AML-193 (cell line): Measurements from ENCODE around the gene TMOD3.
A peak's percentile ranks its signal among the peaks of the same experiment; 100 is the strongest.
"Not testable (repeated sequence)": the region's sequence is repeated elsewhere in the genome, so short reads cannot be mapped to it uniquely, and the experiment has no call there.

Experiments
- DNase-seq, 2 experiments: peaks; one replicate each; lab custom pipeline; 2025; lab: John Stamatoyannopoulos, UW

The TMOD3 gene

GRCh38 chr15:51864408-51865056 lies 35.1 kb downstream of the TMOD3 start:
- DNase-seq: no peak

DNA sequence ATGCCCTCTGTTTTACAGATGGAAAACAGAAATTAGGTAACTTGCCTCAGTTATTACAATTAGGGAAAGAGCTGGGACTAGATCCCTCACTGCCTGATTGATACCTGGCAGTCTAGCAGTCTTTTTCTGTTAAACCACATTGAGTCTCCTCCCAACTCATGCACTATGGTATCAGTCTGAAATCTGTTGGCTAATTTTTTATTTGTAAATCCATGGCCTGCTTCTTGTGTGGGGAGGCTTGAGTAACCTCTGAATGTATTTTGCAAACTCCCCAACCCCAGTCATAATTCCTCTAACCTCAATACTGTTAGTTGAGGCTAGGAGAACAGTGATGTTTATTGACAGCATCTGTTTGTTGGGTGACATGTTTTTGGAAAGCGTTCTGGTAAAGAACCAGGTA lies 35.9 kb downstream of the TMOD3 start:
- DNase-seq: no peak

DNA sequence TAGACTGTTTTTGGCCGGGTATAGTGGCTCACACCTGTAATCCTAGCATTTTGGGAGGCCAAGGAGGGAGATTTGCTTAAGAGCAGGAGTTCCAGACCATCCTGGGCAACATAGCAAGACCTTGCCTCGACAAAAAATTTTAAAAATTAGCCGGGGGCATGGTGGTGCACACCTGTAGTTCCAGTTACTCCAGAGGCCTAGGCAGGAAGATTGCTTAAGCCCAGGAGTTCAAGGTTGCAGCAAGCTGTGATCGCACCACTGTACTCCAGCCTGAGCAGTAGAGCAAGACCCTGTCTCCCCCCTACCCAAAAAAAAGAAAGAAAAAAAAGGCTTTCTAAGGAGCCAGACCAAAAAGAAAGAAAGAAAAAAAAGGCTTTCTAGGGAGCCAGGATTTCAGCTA lies 36.7 kb downstream of the TMOD3 start:
- DNase-seq: no peak

- no peak for DNase-seq
These were observed 37.3 kb downstream of the TMOD3 start for GRCh38 chr15:51866751-51867150.

- DNase-seq: no peak
These were observed 39.6 kb downstream of the TMOD3 start for GRCh38 chr15:51869060-51869421.

DNA sequence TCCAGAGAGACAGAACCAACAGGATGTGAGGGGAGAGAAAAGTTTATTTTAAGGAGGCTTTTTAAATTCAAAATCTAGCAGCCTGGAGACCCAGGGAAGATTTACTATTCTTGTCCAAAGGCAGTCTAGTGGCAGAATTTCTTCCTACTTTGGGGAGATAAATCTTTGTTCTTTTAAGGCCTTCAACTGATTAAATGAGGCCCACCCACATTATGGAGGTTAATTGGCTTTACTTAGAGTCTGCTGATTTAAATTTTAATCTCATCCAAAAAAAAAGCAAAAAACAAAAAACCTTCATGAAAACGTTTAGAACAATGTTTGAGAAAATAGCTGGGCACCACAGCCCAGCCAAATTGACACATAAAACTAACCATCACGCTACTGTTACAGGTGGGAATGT lies 41.3 kb downstream of the TMOD3 start:
- no peak for DNase-seq

- DNase-seq: no peak
These were observed 45.5 kb downstream of the TMOD3 start for GRCh38 chr15:51874751-51875644.

- DNase-seq: no peak
These were observed 46.7 kb downstream of the TMOD3 start for GRCh38 chr15:51876169-51876568.

DNA sequence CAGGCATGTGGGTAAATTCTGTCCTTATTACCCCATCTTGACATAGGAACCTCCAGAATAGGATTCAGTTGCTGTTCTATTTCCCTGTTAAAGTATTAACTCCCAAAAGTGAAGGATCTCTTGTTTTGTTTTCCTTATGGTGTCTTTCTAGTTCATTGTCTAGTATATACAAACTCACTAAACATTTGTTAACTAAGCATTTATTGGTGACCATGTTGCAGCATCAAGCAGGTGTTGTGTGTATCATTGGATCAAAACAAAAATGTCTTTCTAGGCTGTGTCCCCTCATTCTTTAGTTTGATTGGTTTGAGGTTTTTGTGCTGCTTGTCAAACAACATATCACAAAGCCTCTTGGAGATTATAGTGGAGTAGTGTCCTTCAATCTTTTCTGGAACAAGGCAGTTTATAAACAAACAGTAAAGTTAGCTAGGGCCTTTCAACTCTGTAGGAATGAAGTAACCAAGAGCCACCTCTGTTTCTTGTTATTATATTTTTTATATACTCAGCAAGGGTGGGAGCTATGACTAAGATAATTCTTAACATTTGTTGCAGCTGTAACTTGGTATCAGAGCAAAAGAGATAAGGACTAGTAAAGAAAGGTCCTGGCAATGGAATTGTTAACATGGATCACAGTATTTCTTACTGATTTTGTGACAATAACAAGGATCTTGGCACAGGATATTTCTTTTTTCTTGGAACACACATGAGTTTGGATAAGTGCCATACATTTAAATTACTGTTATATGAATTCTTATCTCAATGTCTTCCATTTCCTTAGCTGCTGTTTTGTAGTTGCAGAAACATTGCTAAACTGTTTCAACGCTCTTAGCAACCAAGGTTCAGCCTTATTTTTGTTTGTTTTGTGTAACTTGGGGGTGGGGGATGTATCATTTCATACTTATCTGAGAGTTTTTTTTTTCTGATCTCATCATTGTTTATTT lies 49.3 kb downstream of the TMOD3 start:
- no peak for DNase-seq

DNA sequence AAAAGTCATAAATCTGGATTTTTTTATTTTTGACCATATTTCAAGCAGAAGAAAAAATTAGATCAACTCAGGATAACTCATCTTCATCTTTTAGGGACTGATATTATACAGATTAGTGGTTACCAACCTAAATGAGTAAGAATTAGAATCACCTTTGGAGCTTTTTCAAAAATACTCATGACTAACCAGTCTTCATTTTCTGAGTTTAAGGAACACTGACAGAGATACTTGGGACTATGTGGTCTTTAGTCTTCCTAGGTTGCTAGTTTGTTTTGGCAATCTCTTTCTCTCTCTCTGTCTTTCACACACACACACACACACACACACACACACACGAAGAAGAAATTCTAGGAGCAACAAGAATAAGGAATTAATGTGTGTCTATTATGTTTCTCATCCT lies 50.1 kb downstream of the TMOD3 start:
- DNase-seq: no peak

- DNase-seq: no peak
These were observed 53.9 kb downstream of the TMOD3 start for GRCh38 chr15:51883271-51883837.

- no peak for DNase-seq
These were observed 54.6 kb downstream of the TMOD3 start for GRCh38 chr15:51884041-51884440.

DNA sequence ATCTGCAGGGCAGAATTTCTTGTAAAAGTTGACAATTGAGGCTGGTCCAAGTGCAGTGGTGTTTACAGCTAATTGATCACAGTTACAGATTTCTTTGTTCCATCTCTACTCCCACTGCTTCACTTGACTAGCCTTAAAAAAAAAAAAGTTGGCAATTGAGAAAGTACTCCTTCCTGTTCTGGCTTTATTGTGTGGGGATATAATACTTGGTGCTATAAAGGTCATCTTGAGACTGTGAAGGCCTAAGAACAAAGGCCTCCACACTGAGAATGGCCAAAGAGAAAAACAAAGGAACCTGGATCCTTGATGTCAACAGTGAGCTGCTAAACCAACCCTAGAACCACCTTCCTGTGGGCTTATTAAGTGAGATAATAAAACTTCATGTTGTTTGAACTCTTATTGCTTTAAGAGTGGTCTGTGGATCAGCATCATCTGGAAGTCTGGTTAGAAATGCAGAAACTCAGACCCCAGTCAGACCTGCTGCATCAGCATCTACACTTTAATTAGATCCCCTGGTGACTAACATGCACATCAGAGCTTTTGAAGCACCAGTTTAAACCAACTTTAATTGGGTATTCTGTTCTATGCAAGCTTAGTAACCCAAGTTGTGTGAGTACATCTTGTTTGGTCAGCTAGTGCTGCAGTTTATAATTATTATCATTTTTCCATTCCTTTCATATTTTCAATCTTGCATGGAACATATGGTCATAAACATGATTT lies 55.2 kb downstream of the TMOD3 start:
- no peak for DNase-seq

DNA sequence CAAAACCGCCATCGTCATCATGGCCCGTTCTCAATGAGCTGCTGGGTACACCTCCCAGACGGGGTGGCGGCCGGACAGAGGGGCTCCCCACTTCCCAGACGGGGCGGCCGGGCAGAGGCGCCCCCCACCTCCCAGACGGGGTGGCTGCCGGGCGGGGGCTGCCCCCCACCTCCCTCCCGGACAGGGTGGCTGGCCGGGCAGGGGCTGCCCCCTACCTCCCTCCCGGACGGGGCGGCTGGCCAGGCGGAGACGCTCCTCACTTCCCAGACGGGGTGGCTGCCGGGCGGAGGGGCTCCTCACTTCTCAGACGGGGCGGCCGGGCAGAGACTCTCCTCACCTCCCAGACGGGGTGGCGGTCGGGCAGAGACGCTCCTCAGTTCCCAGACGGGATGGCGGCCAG lies 56.3 kb downstream of the TMOD3 start:
- not testable (repeated sequence) for DNase-seq

DNA sequence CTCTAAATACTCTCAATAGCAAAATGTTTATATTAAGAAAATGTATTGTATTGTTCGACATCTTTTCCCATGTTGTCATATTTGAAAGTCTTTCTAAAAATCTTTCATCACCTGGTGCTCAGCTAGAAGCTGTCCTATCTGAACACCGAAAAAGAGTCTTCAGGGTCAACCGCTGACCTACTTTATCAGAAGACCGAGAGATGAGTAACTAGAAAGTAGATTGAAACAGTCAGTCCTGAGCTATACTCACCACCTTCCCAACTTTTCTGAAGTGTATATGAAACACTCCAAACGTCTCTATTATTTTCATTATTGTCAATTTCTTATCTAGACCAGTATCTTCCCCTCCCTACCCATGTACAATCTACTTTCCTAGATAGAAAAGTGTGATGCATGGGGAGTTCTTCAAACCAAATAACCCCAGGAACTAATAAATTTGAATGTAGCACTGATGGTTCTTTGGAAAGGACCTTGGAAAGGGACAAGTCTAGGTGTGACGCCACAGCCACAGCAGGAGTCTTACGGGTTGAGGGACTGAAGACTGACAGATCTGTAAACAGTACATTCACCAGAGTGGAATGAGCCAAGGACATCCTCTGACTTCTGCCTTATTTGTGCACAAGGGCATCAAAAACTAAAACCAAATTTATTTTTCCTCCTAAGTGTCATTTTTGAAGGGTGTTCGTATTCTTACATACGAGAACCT lies 58.6 kb downstream of the TMOD3 start:
- DNase-seq: no peak

DNA sequence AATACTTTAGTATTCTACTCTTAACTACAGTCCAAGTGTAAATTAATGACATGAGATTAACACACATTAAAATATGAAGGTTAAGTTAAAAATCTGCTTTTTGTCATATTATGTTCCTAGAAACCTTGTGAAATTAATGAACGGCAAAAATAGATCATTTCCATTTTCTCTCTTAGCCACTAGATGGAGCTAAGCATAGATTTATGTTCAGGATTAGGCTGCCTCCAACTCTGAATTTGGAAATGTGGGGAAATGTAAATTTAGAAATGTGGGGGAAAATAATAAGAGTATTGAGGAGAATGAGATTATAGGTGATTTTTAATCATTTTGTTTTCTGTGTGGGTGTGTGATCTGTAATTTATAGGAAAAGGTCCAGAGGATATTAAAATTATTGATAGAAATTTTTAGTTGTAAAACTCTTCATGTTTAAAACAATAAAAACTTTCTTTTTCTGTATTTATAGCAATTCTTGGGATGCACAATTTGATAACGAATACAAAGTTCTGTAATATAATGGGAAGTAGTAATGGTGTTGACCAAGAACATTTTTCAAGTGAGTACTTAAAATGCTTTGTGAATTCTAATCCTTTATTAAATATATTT lies 59.2 kb downstream of the TMOD3 start:
- DNase-seq: peak; percentile 37 to 40

GRCh38 chr15:51889486-51889885 lies 60.0 kb downstream of the TMOD3 start:
- DNase-seq: no peak

- DNase-seq: no peak
These were observed 75.0 kb downstream of the TMOD3 start for GRCh38 chr15:51904421-51904820.

GRCh38 chr15:51904931-51905330 lies 75.5 kb downstream of the TMOD3 start:
- no peak for DNase-seq

DNA sequence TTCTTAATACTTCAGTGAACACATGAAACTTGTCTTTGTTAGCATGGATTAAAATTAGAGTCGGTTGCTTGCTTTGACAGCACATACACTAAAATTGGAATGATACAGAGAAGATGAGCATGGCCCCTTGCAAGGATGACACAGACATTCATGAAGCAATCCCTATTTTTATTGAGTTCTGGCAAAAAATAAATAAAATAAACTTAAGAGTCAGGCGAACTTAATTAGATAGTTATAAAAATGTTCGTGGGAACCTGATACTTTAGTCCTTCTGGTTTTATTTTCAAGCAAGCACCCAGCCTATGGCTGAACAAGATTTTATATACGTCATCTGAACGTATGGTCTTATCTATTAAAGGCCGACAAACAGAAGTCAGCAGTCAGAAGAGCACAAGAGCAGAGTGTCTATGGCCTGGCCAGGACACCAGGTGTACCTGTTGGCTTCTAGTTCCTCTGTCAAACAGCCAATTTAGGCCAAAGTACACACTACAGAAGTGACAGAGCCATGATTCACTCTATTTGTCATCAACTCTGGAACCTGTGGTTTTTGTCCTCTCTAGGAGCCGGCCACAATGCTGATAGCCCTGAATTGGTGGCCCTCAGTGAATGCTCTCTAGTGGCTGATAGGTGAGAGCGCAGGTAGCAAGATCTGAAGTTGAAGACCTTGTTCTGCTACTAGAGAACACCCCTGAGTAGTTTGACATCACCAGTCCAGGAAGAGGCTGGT lies 77.8 kb downstream of the TMOD3 start:
- DNase-seq: no peak
